Uterus (tissue), 4 donors: ENCODE data around the gene JPH4. TPM values are rescaled to one million over a fixed set of nuclear protein-coding genes. Genes with fewer than 3 reads are reported as not detected.

Experiments used
- DNase-seq, 2 donors: peaks; one replicate each; pipeline ENCODE4 v3.0.0-alpha.2; 2019 to 2020
- H3K27ac ChIP-seq, 2 donors: fragments of 200-600 bp; sonication (generic); 1 replicate in 1 of 2; 2 replicates in 1 of 2; pipeline ENCODE4 v1.5.1; 2016 to 2018
- H3K27me3 ChIP-seq, 2 donors: fragments of 200-600 bp; sonication (generic); one replicate each; pipeline ENCODE4 v1.5.1; 2018 to 2019; ENCODE audit warnings: control low read depth in 1 of 2
- H3K36me3 ChIP-seq, 2 donors: fragments of 200-600 bp; sonication (generic); one replicate each; pipeline ENCODE4 v1.5.1; 2019; ENCODE audit warnings: control low read depth in 1 of 2
- H3K4me1 ChIP-seq, 2 donors: fragments of 200-600 bp; sonication (generic); one replicate each; pipeline ENCODE4 v1.5.1; 2018 to 2019; ENCODE audit warnings: control low read depth in 1 of 2
- H3K4me3 ChIP-seq, 2 donors: fragments of 200-600 bp; sonication (generic); 1 replicate in 1 of 2; 2 replicates in 1 of 2; pipeline ENCODE4 v1.5.1; 2018 to 2019; ENCODE audit warnings: mild to moderate bottlenecking in 1 of 2
- H3K9me3 ChIP-seq, 2 donors: fragments of 200-600 bp; sonication (generic); one replicate each; pipeline ENCODE4 v1.5.1; 2019; ENCODE audit warnings: control low read depth in 1 of 2
- CTCF ChIP-seq, 4 experiments: fragments of 200-600 bp in 2 of 4; fragments of 450-650 bp in 2 of 4; sonication (generic) in 2 of 4; IDR thresholded peaks; one replicate each; pipeline ENCODE4 v1.5.1; 2016 to 2019; ENCODE audit warnings: antibody characterized with exemption in 4 of 4, mild to moderate bottlenecking in 2 of 4, moderate library complexity in 1 of 4
- POLR2A ChIP-seq, 2 donors: fragments of 450-650 bp; IDR thresholded peaks; one replicate each; pipeline ENCODE4 v1.6.1; 2016; ENCODE audit warnings: antibody characterized with exemption in 2 of 2, mild to moderate bottlenecking in 1 of 2, moderate library complexity in 1 of 2
- intact Hi-C: fragments of 100-400 bp; cut with DNase I; formaldehyde crosslinking; loops from one replicate; pipeline ENCODE4 v1.15.1; 2023; ENCODE audit warnings: low total_unique reads
- total RNA-seq, 4 donors: library from RNA; depleted of rRNA in 3 of 4; stranded (reverse); fragments of >200 nt in 3 of 4; gene quantifications; one replicate each; pipeline versions ENCODE4 v1.1.0 to v1.2.4, GENCODE V29; 2014 to 2023
- donor health status: DM: yes; HTN: yes; CAD: no.

The JPH4 gene
- total RNA-seq, 4 donors from 2014 or later: 2.4 to 49.2 (median 19.9) TPM

- H3K4me1 ChIP-seq: no peaks in the 10 kb centered on the region
- no peak overlapping the region for H3K27ac ChIP-seq
- H3K36me3 ChIP-seq: no peaks in the 10 kb centered on the region
- no peaks in the 10 kb centered on the region for H3K9me3 ChIP-seq
- H3K4me3 ChIP-seq: no peak overlapping the region
- H3K27me3 ChIP-seq: no peaks in the 10 kb centered on the region
- no peak for TF ChIP-seq POLR2A (IDR thresholded peaks at IDR 0.05)
- no peak for TF ChIP-seq CTCF (IDR thresholded peaks at IDR 0.05)
- intact Hi-C loops: no loop called here
- DNase-seq: no peak
Measured at GRCh38 chr14:23603103-23603502, 24.5 kb upstream of the JPH4 start.

GRCh38 chr14:23602181-23603095 lies 23.8 kb upstream of the JPH4 start:
- no peak for TF ChIP-seq CTCF (IDR thresholded peaks at IDR 0.05)
- no peaks in the 10 kb centered on the region for H3K27me3 ChIP-seq
- no peaks in the 10 kb centered on the region for H3K9me3 ChIP-seq
- intact Hi-C loops: no loop called here
- H3K27ac ChIP-seq: no peak overlapping the region
- no peak for DNase-seq
- H3K4me3 ChIP-seq: no peak overlapping the region
- no peaks in the 10 kb centered on the region for H3K36me3 ChIP-seq
- H3K4me1 ChIP-seq: no peaks in the 10 kb centered on the region

GRCh38 chr14:23601845-23602180 lies 23.2 kb upstream of the JPH4 start:
- H3K27me3 ChIP-seq: no peaks in the 10 kb centered on the region
- H3K36me3 ChIP-seq: no peaks in the 10 kb centered on the region
- no peaks in the 10 kb centered on the region for H3K9me3 ChIP-seq
- H3K4me3 ChIP-seq: no peak overlapping the region
- intact Hi-C loops: no loop called here
- no peak for DNase-seq
- TF ChIP-seq POLR2A (IDR thresholded peaks at IDR 0.05) (no peak), CTCF (IDR thresholded peaks at IDR 0.05) (no peak)
- H3K4me1 ChIP-seq: no peaks in the 10 kb centered on the region
- H3K27ac ChIP-seq: no peak overlapping the region

- Histone ChIP-seq H3K27ac (no peak overlapping the region), H3K27me3 (no peaks in the 10 kb centered on the region), H3K4me3 (no peak overlapping the region), H3K36me3 (no peaks in the 10 kb centered on the region), H3K9me3 (no peaks in the 10 kb centered on the region), H3K4me1 (no peaks in the 10 kb centered on the region)
- intact Hi-C loops: no loop called here
- no peak for DNase-seq
- no peak for TF ChIP-seq POLR2A (IDR thresholded peaks at IDR 0.05)
Measured at GRCh38 chr14:23601424-23601823, 22.8 kb upstream of the JPH4 start.

- DNase-seq: no peak
- intact Hi-C loops: no loop called here
- no peaks in the 10 kb centered on the region for H3K4me1 ChIP-seq
- H3K36me3 ChIP-seq: no peaks in the 10 kb centered on the region
- H3K9me3 ChIP-seq: no peaks in the 10 kb centered on the region
- no peak for TF ChIP-seq CTCF (IDR thresholded peaks at IDR 0.05)
- no peak for TF ChIP-seq POLR2A (IDR thresholded peaks at IDR 0.05)
- H3K27me3 ChIP-seq: no peaks in the 10 kb centered on the region
- H3K27ac ChIP-seq: no peak overlapping the region
- H3K4me3 ChIP-seq: no peak overlapping the region
Measured at GRCh38 chr14:23600806-23601205, 22.2 kb upstream of the JPH4 start.
